ENCODE results near the gene MYO1E.

The MYO1E gene

DNA sequence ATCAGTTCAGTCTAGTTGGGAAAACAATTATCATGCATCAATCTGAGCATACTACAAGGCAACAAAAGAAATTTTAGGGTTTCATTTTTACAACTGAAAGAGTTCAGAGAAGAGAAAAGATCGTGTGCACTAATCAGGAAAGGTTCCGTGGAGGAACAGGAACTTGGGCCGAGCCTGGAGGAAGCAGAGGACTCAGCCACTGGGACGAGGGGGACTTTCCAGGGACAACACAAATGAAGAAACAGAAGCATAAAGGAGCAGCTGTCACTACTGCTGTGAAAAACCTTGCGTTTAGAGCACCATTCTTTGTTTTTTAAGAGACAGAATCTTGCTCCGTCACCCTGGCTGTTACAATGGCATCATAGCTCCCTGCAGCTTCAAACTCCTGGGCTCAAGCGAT, 60.5 kb downstream of the MYO1E start:
- no peak for DNase-seq (ENCODE audit: extremely low spot score)
- TF ChIP-seq FOXA1 (IDR thresholded peaks at IDR 0.05): no peak
- no peak for TF ChIP-seq BHLHE40 (IDR thresholded peaks at IDR 0.05; ENCODE audit: borderline replicate concordance)
- ChIA-PET POLR2A (no interaction called here), CTCF (no interaction called here)

GRCh38 chr15:59311195-59311594, 61.5 kb downstream of the MYO1E start:
- ChIA-PET CTCF (no interaction called here), POLR2A (no interaction called here)
- TF ChIP-seq HDGF (IDR thresholded peaks at IDR 0.05; ENCODE audit: borderline replicate concordance) (no peak), ELF4 (IDR thresholded peaks at IDR 0.05) (no peak)
- TF ChIP-seq, protein P1, sequence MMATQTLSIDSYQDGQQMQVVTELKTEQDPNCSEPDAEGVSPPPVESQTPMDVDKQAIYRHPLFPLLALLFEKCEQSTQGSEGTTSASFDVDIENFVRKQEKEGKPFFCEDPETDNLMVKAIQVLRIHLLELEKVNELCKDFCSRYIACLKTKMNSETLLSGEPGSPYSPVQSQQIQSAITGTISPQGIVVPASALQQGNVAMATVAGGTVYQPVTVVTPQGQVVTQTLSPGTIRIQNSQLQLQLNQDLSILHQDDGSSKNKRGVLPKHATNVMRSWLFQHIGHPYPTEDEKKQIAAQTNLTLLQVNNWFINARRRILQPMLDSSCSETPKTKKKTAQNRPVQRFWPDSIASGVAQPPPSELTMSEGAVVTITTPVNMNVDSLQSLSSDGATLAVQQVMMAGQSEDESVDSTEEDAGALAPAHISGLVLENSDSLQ (IDR thresholded peaks at IDR 0.05): no peak
- no peak for DNase-seq (ENCODE audit: extremely low spot score)

DNA sequence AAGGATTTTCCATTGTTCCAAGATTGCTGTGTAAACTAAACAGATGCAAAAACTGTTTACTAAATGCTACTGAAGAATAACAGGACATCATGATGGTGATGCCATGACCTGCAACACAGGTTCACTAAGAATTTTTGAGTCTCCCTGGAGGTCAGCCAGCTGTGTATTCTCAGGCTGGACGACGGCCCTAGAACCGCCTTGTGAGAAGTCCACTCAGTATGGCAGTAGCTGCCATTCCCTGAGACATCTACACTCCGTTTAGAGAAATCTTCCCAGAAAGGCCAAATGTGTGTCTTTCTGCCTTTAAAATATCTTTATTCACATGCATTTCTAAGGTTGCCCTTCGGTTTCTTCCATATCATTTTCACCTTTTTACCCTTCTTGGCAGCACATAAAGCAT, 63.3 kb downstream of the MYO1E start:
- DNase-seq (ENCODE audit: extremely low spot score): no peak
- CTCF ChIA-PET: interaction anchor here (0.6 kb wide), 1 partner anchor 113 kb away, joined by 3 read pairs; no protein-coding TSS in a partner anchor

GRCh38 chr15:59307165-59307537, 65.5 kb downstream of the MYO1E start:
- TF ChIP-seq FOXM1 (IDR thresholded peaks at IDR 0.05; ENCODE audit: borderline replicate concordance) (no peak), ZNF384 (IDR thresholded peaks at IDR 0.05) (no peak), HDGF (IDR thresholded peaks at IDR 0.05; ENCODE audit: borderline replicate concordance) (no peak), LEF1 (IDR thresholded peaks at IDR 0.05; ENCODE audit: borderline replicate concordance) (no peak), ARNT (IDR thresholded peaks at IDR 0.05) (no peak)
- DNase-seq (ENCODE audit: extremely low spot score): no peak
- CTCF ChIA-PET: interaction anchor here (0.6 kb wide), 1 partner anchor 70 kb away, joined by 3 read pairs; no protein-coding TSS in a partner anchor
- POLR2A ChIA-PET: no interaction called here

More for the DNA sequence above, 63.3 kb downstream of the MYO1E start:
- POLR2A ChIA-PET: no interaction called here
- TF ChIP-seq FOXK2 (IDR thresholded peaks at IDR 0.05): no peak
- no peak for TF ChIP-seq ARNT (IDR thresholded peaks at IDR 0.05)
- TF ChIP-seq TARDBP (IDR thresholded peaks at IDR 0.05): no peak
- TF ChIP-seq SUZ12 (IDR thresholded peaks at IDR 0.05): no peak
- TF ChIP-seq FOXM1 (IDR thresholded peaks at IDR 0.05; ENCODE audit: borderline replicate concordance): no peak
- no peak for TF ChIP-seq BHLHE40 (IDR thresholded peaks at IDR 0.05; ENCODE audit: borderline replicate concordance)
- TF ChIP-seq SP1 (IDR thresholded peaks at IDR 0.05): no peak
- TF ChIP-seq, protein P1 (IDR thresholded peaks at IDR 0.05): no peak
- TF ChIP-seq LEF1 (IDR thresholded peaks at IDR 0.05; ENCODE audit: borderline replicate concordance): no peak
- no peak for TF ChIP-seq ELF4 (IDR thresholded peaks at IDR 0.05)
- no peak for TF ChIP-seq FOXA1 (IDR thresholded peaks at IDR 0.05)
- TF ChIP-seq CTBP1 (IDR thresholded peaks at IDR 0.05; ENCODE audit: borderline replicate concordance): no peak
- TF ChIP-seq NFRKB (IDR thresholded peaks at IDR 0.05): no peak
- no peak for TF ChIP-seq L3MBTL2 (conservative IDR thresholded peaks at IDR 0.05)

DNA sequence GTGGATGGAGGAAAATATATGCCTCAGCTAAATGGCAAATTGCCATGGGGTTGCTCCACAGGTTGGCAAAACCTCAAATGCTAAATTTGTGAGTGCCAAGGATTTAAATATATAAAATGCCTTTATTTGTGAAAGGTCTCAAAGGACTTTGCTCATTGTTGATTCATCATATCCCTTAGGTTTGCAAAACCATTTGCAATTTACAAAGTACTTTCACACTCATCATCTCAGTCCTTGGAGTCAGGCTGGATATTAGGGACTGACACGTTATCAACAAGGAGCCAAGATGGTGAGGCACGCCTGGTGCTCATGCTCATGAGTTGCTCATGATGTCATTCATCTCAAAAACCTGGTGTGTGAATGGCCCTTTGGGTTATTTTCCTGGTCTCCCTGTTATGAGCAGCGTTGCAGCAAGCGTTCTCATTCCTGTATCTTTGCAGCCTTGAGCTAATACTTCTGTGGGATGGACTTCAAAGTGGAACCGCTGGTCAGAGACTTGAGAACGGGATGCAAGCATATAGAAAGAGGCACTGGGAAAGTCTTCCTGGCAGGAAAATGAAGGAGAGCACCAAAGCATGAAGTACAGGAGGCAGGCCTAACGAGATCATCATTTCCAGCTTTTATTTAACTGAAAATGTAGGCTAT, 66.0 kb downstream of the MYO1E start:
- DNase-seq (ENCODE audit: extremely low spot score): no peak
- ChIA-PET POLR2A (no interaction called here), CTCF (no interaction called here)
- TF ChIP-seq FOXM1 (IDR thresholded peaks at IDR 0.05; ENCODE audit: borderline replicate concordance) (no peak), SP1 (IDR thresholded peaks at IDR 0.05) (no peak), BHLHE40 (IDR thresholded peaks at IDR 0.05; ENCODE audit: borderline replicate concordance) (no peak), HDGF (IDR thresholded peaks at IDR 0.05; ENCODE audit: borderline replicate concordance) (no peak), FOXK2 (IDR thresholded peaks at IDR 0.05) (no peak), NFRKB (IDR thresholded peaks at IDR 0.05) (no peak), ELF4 (IDR thresholded peaks at IDR 0.05) (no peak), L3MBTL2 (conservative IDR thresholded peaks at IDR 0.05) (no peak), ARNT (IDR thresholded peaks at IDR 0.05) (no peak), FOXA1 (IDR thresholded peaks at IDR 0.05) (no peak), CTBP1 (IDR thresholded peaks at IDR 0.05; ENCODE audit: borderline replicate concordance) (no peak), ZNF384 (IDR thresholded peaks at IDR 0.05) (no peak), TARDBP (IDR thresholded peaks at IDR 0.05) (no peak), LEF1 (IDR thresholded peaks at IDR 0.05; ENCODE audit: borderline replicate concordance) (no peak), SUZ12 (IDR thresholded peaks at IDR 0.05) (no peak)
- TF ChIP-seq, protein P1 (IDR thresholded peaks at IDR 0.05): no peak

- TF ChIP-seq BHLHE40 (IDR thresholded peaks at IDR 0.05; ENCODE audit: borderline replicate concordance): no peak
- DNase-seq (ENCODE audit: extremely low spot score): no peak
- ChIA-PET POLR2A (no interaction called here), CTCF (no interaction called here)
Measured at GRCh38 chr15:59304807-59305206, 67.9 kb downstream of the MYO1E start.

- ChIA-PET POLR2A (no interaction called here), CTCF (no interaction called here)
- DNase-seq (ENCODE audit: extremely low spot score): no peak
- TF ChIP-seq ARNT (IDR thresholded peaks at IDR 0.05): no peak
Measured at GRCh38 chr15:59304034-59304795, 68.5 kb downstream of the MYO1E start.

Data from HEK293T (cell line).